Measurements from ENCODE around the gene PRDM10.

- TF ChIP-seq CTCF (IDR thresholded peaks at IDR 0.05) (no peak), EP300 (IDR thresholded peaks at IDR 0.05) (no peak), POLR2A (IDR thresholded peaks at IDR 0.05; ENCODE audit: low read depth) (no peak), POLR2AphosphoS5 (IDR thresholded peaks at IDR 0.05) (no peak)
Measured at GRCh38 chr11:129854232-129854805, 148.3 kb downstream of the PRDM10 start.
